Liver (tissue), 9 donors: Measurements from ENCODE around the gene CCN2. TPM values are rescaled to one million over a fixed set of nuclear protein-coding genes. Genes with fewer than 3 reads are reported as not detected.

Source experiments
- DNase-seq: peaks from one replicate; pipeline ENCODE4 v3.0.0-alpha.2; 2017; ENCODE audit warnings: low spot score
- H3K27ac ChIP-seq, 2 donors: one replicate each; pipeline ENCODE4 v1.7.0; 2013; ENCODE audit warnings: inconsistent platforms in 2 of 2, low read length in 2 of 2, control low read depth in 1 of 2, low read depth in 1 of 2, mild to moderate bottlenecking in 1 of 2
- H3K27me3 ChIP-seq, 4 donors: one replicate each; pipeline versions ENCODE4 v1.6.1 to v1.7.0; 2013; ENCODE audit warnings: low read length in 3 of 4, inconsistent platforms in 1 of 4, mild to moderate bottlenecking in 1 of 4, moderate library complexity in 1 of 4; ENCODE audit not compliant: control insufficient read depth in 4 of 4, insufficient read depth in 4 of 4
- H3K36me3 ChIP-seq, 4 donors: one replicate each; pipeline versions ENCODE4 v1.6.1 to v1.7.0; 2013; ENCODE audit warnings: low read length in 3 of 4, mild to moderate bottlenecking in 3 of 4, low read depth in 1 of 4, moderate library complexity in 1 of 4; ENCODE audit not compliant: control insufficient read depth in 4 of 4, insufficient read depth in 3 of 4
- H3K4me1 ChIP-seq, 4 donors: one replicate each; pipeline versions ENCODE4 v1.6.1 to v1.7.0; 2013; ENCODE audit warnings: low read length in 3 of 4, mild to moderate bottlenecking in 3 of 4, moderate library complexity in 1 of 4; ENCODE audit not compliant: control insufficient read depth in 4 of 4, insufficient read depth in 4 of 4
- H3K4me3 ChIP-seq, 3 donors: one replicate each; pipeline versions ENCODE4 v1.6.1 to v1.7.0; 2013; ENCODE audit warnings: low read length in 3 of 3, control low read depth in 1 of 3, low read depth in 1 of 3, mild to moderate bottlenecking in 1 of 3
- H3K9ac ChIP-seq, 2 donors: one replicate each; pipeline ENCODE4 v1.7.0; 2013; ENCODE audit warnings: low read length in 2 of 2, mild to moderate bottlenecking in 2 of 2, moderate library complexity in 2 of 2, control low read depth in 1 of 2, low read depth in 1 of 2
- H3K9me3 ChIP-seq, 4 donors: one replicate each; pipeline versions ENCODE4 v1.6.1 to v1.7.0; 2013; ENCODE audit warnings: low read length in 3 of 4; ENCODE audit not compliant: control insufficient read depth in 4 of 4
- ATF3 ChIP-seq: IDR thresholded peaks from 2 replicates; pipeline ENCODE4 v1.6.1; 2016; ENCODE audit warnings: antibody characterized with exemption
- EGR1 ChIP-seq, 2 donors: IDR thresholded peaks; 2 replicates each; pipeline ENCODE4 v1.6.1; 2016 to 2018; ENCODE audit warnings: antibody characterized with exemption in 2 of 2, low read depth in 2 of 2
- FOXA1 ChIP-seq: IDR thresholded peaks from 2 replicates; pipeline ENCODE4 v1.6.1; 2016; ENCODE audit warnings: antibody characterized with exemption
- FOXA2 ChIP-seq: IDR thresholded peaks from 2 replicates; pipeline ENCODE4 v1.6.1; 2016; ENCODE audit warnings: antibody characterized with exemption
- HNF4A ChIP-seq, 2 donors: conservative IDR thresholded peaks; 2 replicates each; pipeline ENCODE4 v1.6.1; 2016; ENCODE audit warnings: antibody characterized with exemption in 2 of 2, mild to moderate bottlenecking in 2 of 2
- HNF4G ChIP-seq: IDR thresholded peaks from 2 replicates; pipeline ENCODE4 v1.6.1; 2016; ENCODE audit warnings: antibody characterized with exemption
- JUND ChIP-seq, 2 donors: IDR thresholded peaks; 2 replicates each; pipeline ENCODE4 v1.6.1; 2016; ENCODE audit warnings: antibody characterized with exemption in 2 of 2
- MAX ChIP-seq: IDR thresholded peaks from 2 replicates; pipeline ENCODE4 v1.6.1; 2016; ENCODE audit warnings: antibody characterized with exemption
- NR2F2 ChIP-seq: IDR thresholded peaks from 2 replicates; pipeline ENCODE4 v1.6.1; 2016; ENCODE audit warnings: antibody characterized with exemption
- RAD21 ChIP-seq, 2 donors: IDR thresholded peaks; 2 replicates each; pipeline ENCODE4 v1.6.1; 2016; ENCODE audit warnings: antibody characterized with exemption in 2 of 2, mild to moderate bottlenecking in 2 of 2
- RXRA ChIP-seq, 2 donors: IDR thresholded peaks; 2 replicates each; pipeline ENCODE4 v1.6.1; 2017 to 2018; ENCODE audit warnings: antibody characterized with exemption in 2 of 2, mild to moderate bottlenecking in 1 of 2
- TAF1 ChIP-seq: conservative IDR thresholded peaks from 2 replicates; pipeline ENCODE4 v1.6.1; 2016; ENCODE audit warnings: antibody characterized with exemption, mild to moderate bottlenecking
- YY1 ChIP-seq: IDR thresholded peaks from 2 replicates; pipeline ENCODE4 v1.6.1; 2016; ENCODE audit warnings: antibody characterized with exemption, mild to moderate bottlenecking
- WGBS: extraction: QIAGEN DNeasy Blood & Tissue Kit; methylation state at CpG from one replicate; pipeline ENCODE4 v1.1.7; 2013; 5-methylcytosine and 5-hydroxymethylcytosine counted together
- polyA plus RNA-seq, 2 donors: library from polyadenylated mRNA; stranded (reverse) in 1 of 2; unstranded in 1 of 2; fragments of 200-250 nt in 1 of 2; fragments of >200 nt in 1 of 2; fragmentation: Nextera tagmentation in 1 of 2; extraction: Ambion mirVana in 1 of 2; gene quantifications; one replicate each; pipeline versions ENCODE4 v1.2.1 to v1.2.3, GENCODE V29; 2013 to 2015
- total RNA-seq, 2 donors: library from RNA; depleted of rRNA; stranded (reverse); fragments of >200 nt; gene quantifications; one replicate each; pipeline ENCODE4 v1.2.3, GENCODE V29; 2014
- TF ChIP-seq, protein P1 (sequence below): IDR thresholded peaks from 2 replicates; pipeline ENCODE4 v1.6.1; 2016; ENCODE audit warnings: antibody characterized with exemption, mild to moderate bottlenecking
- TF ChIP-seq, protein P2 (sequence below): fragments of 150-350 bp; IDR thresholded peaks from 2 replicates; pipeline ENCODE4 v1.5.1; 2017; ENCODE audit warnings: improper control_type of control experiment, low read depth, low read length; ENCODE audit not compliant: missing input control
- TF ChIP-seq, protein P3 (sequence below): IDR thresholded peaks from 2 replicates; pipeline ENCODE4 v1.6.1; 2016; ENCODE audit warnings: antibody characterized with exemption
- donor health status: healthy.
- donor health status: healthy.
- donor health status: healthy.
- donor health status: healthy.
- donor health status: healthy.

The CCN2 gene
- total and polyA plus RNA-seq, 4 donors, result 7.3 to 26.9 (median 19.5) TPM

GRCh38 chr6:131995917-131996316, 44.7 kb upstream of the CCN2 start:
- Histone ChIP-seq H3K4me3 (no peak overlapping the region), H3K4me1 (no peaks in the 10 kb centered on the region), H3K9ac (no peak overlapping the region), H3K27me3 (no peaks in the 10 kb centered on the region), H3K9me3 (no peaks in the 10 kb centered on the region), H3K36me3 (no peaks in the 10 kb centered on the region), H3K27ac (no peak overlapping the region)
- TF ChIP-seq TAF1, result no peak
- TF ChIP-seq EGR1 (IDR thresholded peaks at IDR 0.05; ENCODE audit: low read depth in 2 of 2), result no peak
- TF ChIP-seq HNF4A (conservative IDR thresholded peaks at IDR 0.05), result no peak
- TF ChIP-seq, protein P1, sequence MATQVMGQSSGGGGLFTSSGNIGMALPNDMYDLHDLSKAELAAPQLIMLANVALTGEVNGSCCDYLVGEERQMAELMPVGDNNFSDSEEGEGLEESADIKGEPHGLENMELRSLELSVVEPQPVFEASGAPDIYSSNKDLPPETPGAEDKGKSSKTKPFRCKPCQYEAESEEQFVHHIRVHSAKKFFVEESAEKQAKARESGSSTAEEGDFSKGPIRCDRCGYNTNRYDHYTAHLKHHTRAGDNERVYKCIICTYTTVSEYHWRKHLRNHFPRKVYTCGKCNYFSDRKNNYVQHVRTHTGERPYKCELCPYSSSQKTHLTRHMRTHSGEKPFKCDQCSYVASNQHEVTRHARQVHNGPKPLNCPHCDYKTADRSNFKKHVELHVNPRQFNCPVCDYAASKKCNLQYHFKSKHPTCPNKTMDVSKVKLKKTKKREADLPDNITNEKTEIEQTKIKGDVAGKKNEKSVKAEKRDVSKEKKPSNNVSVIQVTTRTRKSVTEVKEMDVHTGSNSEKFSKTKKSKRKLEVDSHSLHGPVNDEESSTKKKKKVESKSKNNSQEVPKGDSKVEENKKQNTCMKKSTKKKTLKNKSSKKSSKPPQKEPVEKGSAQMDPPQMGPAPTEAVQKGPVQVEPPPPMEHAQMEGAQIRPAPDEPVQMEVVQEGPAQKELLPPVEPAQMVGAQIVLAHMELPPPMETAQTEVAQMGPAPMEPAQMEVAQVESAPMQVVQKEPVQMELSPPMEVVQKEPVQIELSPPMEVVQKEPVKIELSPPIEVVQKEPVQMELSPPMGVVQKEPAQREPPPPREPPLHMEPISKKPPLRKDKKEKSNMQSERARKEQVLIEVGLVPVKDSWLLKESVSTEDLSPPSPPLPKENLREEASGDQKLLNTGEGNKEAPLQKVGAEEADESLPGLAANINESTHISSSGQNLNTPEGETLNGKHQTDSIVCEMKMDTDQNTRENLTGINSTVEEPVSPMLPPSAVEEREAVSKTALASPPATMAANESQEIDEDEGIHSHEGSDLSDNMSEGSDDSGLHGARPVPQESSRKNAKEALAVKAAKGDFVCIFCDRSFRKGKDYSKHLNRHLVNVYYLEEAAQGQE, result no peak
- no peak for TF ChIP-seq HNF4G
- TF ChIP-seq, protein P2, sequence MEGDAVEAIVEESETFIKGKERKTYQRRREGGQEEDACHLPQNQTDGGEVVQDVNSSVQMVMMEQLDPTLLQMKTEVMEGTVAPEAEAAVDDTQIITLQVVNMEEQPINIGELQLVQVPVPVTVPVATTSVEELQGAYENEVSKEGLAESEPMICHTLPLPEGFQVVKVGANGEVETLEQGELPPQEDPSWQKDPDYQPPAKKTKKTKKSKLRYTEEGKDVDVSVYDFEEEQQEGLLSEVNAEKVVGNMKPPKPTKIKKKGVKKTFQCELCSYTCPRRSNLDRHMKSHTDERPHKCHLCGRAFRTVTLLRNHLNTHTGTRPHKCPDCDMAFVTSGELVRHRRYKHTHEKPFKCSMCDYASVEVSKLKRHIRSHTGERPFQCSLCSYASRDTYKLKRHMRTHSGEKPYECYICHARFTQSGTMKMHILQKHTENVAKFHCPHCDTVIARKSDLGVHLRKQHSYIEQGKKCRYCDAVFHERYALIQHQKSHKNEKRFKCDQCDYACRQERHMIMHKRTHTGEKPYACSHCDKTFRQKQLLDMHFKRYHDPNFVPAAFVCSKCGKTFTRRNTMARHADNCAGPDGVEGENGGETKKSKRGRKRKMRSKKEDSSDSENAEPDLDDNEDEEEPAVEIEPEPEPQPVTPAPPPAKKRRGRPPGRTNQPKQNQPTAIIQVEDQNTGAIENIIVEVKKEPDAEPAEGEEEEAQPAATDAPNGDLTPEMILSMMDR, result no peak
- TF ChIP-seq NR2F2, result no peak
- TF ChIP-seq MAX, result no peak
- TF ChIP-seq, protein P3, sequence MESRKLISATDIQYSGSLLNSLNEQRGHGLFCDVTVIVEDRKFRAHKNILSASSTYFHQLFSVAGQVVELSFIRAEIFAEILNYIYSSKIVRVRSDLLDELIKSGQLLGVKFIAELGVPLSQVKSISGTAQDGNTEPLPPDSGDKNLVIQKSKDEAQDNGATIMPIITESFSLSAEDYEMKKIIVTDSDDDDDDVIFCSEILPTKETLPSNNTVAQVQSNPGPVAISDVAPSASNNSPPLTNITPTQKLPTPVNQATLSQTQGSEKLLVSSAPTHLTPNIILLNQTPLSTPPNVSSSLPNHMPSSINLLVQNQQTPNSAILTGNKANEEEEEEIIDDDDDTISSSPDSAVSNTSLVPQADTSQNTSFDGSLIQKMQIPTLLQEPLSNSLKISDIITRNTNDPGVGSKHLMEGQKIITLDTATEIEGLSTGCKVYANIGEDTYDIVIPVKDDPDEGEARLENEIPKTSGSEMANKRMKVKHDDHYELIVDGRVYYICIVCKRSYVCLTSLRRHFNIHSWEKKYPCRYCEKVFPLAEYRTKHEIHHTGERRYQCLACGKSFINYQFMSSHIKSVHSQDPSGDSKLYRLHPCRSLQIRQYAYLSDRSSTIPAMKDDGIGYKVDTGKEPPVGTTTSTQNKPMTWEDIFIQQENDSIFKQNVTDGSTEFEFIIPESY, result no peak
- no peak for TF ChIP-seq FOXA1
- no peak for TF ChIP-seq ATF3
- WGBS, result 43% methylated on average over 1 of the region's 1 CpG
- no peak for DNase-seq

- no peaks in the 10 kb centered on the region for H3K4me1 ChIP-seq
- no peak overlapping the region for H3K9ac ChIP-seq
- no peaks in the 10 kb centered on the region for H3K9me3 ChIP-seq
- H3K27me3 ChIP-seq, result no peaks in the 10 kb centered on the region
- H3K27ac ChIP-seq, result no peak overlapping the region
- DNase-seq, result no peak
- TF ChIP-seq TAF1 (no peak), FOXA2 (no peak), NR2F2 (no peak), RAD21 (IDR thresholded peaks at IDR 0.05) (no peak), HNF4A (conservative IDR thresholded peaks at IDR 0.05) (no peak), HNF4G (no peak), RXRA (IDR thresholded peaks at IDR 0.05) (no peak), JUND (IDR thresholded peaks at IDR 0.05) (no peak), YY1 (no peak)
- TF ChIP-seq, protein P3, result no peak
- TF ChIP-seq, protein P2, result no peak
- H3K36me3 ChIP-seq, result no peaks in the 10 kb centered on the region
- no peak overlapping the region for H3K4me3 ChIP-seq
- WGBS, result 37% methylated on average over 2 of the region's 2 CpGs
These were observed 41.4 kb upstream of the CCN2 start for GRCh38 chr6:131992557-131992956.
